H1 (cell line): ENCODE data around the gene HMGXB3. TPM values are rescaled to one million over a fixed set of nuclear protein-coding genes. Genes with fewer than 3 reads are reported as not detected.

Experiments used
- CTCF ChIA-PET: fragments of 300-600 bp; sonication (Branson Sonifier 250); formaldehyde crosslinking; loops from one replicate; lab custom pipeline; 2021; ENCODE audit not compliant: partially characterized antibody; lab: Charles Lee
- POLR2A ChIA-PET: fragments of 300-600 bp; sonication (Branson Sonifier 250); formaldehyde crosslinking; loops from one replicate; lab custom pipeline; 2021; ENCODE audit warnings: inconsistent platforms; ENCODE audit not compliant: partially characterized antibody; lab: Charles Lee
- DNase-seq, 2 experiments: peaks; one replicate each; pipeline versions ENCODE4 v3.0.0 to v3.0.0-alpha.2; 2010 to 2022; ENCODE audit warnings: low spot score in 2 of 2, low read depth in 1 of 2, mixed read lengths in 1 of 2
- FAIRE-seq: peaks from 2 replicates; lab custom pipeline; 2011; peaks lifted over from hg19 to GRCh38; lab: Jason Lieb, UNC
- H2AFZ ChIP-seq: 2 replicates; pipeline ENCODE4 v1.8.1; 2012; ENCODE audit warnings: low read length, inconsistent platforms
- H2AK5ac ChIP-seq: 2 replicates; pipeline ENCODE4 v1.6.1; 2013; ENCODE audit warnings: low read depth, low read length
- H2BK120ac ChIP-seq: replicated peaks from 2 replicates; pipeline ENCODE3; 2013; ENCODE audit warnings: low read depth, low read length, inconsistent platforms
- H2BK12ac ChIP-seq: 2 replicates; pipeline ENCODE4 v1.6.1; 2013; ENCODE audit warnings: low read depth, low read length
- H2BK15ac ChIP-seq: 2 replicates; pipeline ENCODE4 v1.6.1; 2013; ENCODE audit warnings: low read length
- H2BK20ac ChIP-seq: 2 replicates; pipeline ENCODE4 v1.6.1; 2013; ENCODE audit warnings: low read length
- H2BK5ac ChIP-seq: 2 replicates; pipeline ENCODE4 v1.6.1; 2013; ENCODE audit warnings: low read depth, low read length
- H3K14ac ChIP-seq: 2 replicates; pipeline ENCODE4 v1.6.1; 2013; ENCODE audit warnings: inconsistent platforms; ENCODE audit not compliant: insufficient read length
- H3K18ac ChIP-seq: 2 replicates; pipeline ENCODE4 v1.6.1; 2013; ENCODE audit warnings: low read length; ENCODE audit errors: extremely low read depth
- H3K23ac ChIP-seq: 2 replicates; pipeline ENCODE4 v1.6.1; 2013; ENCODE audit warnings: inconsistent platforms; ENCODE audit not compliant: insufficient read length
- H3K23me2 ChIP-seq: 2 replicates; pipeline ENCODE4 v1.6.1; 2013; ENCODE audit warnings: low read depth, low read length
- H3K27ac ChIP-seq: 2 replicates; pipeline ENCODE4 v1.6.1; 2011; ENCODE audit warnings: low read depth, low read length, inconsistent platforms
- H3K27me3 ChIP-seq, 4 experiments: replicated peaks in 1 of 4; 1 replicate in 1 of 4; 2 replicates in 3 of 4; pipeline versions ENCODE4 v1.6.1 to v1.8.1; 2011 to 2013; ENCODE audit warnings: low read length in 3 of 4, mild to moderate bottlenecking in 3 of 4, inconsistent platforms in 2 of 4, mixed read lengths in 2 of 4, moderate library complexity in 1 of 4; ENCODE audit not compliant: control insufficient read depth in 3 of 4, insufficient read depth in 3 of 4; ENCODE audit errors: extremely low read depth in 1 of 4
- H3K36me3 ChIP-seq, 4 experiments: 2 replicates each; pipeline versions ENCODE4 v1.6.1 to v1.8.1; 2011 to 2013; ENCODE audit warnings: mild to moderate bottlenecking in 4 of 4, low read length in 3 of 4, moderate library complexity in 2 of 4, control low read depth in 1 of 4, inconsistent platforms in 1 of 4; ENCODE audit not compliant: insufficient read depth in 4 of 4, control insufficient read depth in 2 of 4
- H3K4ac ChIP-seq: replicated peaks from 2 replicates; pipeline ENCODE3; 2013; ENCODE audit warnings: low read length, low read depth, mixed read lengths, inconsistent platforms; ENCODE audit not compliant: insufficient read length
- H3K4me1 ChIP-seq, 4 experiments: replicated peaks in 1 of 4; 1 replicate in 1 of 4; 2 replicates in 3 of 4; pipeline versions ENCODE4 v1.6.1 to v1.8.1; 2011 to 2013; ENCODE audit warnings: low read length in 3 of 4, inconsistent platforms in 2 of 4, mixed read lengths in 1 of 4; ENCODE audit not compliant: insufficient read depth in 4 of 4, control insufficient read depth in 3 of 4
- H3K4me2 ChIP-seq, 2 experiments: 2 replicates each; pipeline versions ENCODE4 v1.6.1 to v1.8.1; 2011 to 2013; ENCODE audit warnings: low read depth in 2 of 2, low read length in 2 of 2, control low read depth in 1 of 2, inconsistent platforms in 1 of 2, mild to moderate bottlenecking in 1 of 2; ENCODE audit not compliant: insufficient read depth in 1 of 2
- H3K4me3 ChIP-seq, 4 experiments: fragments of 200-600, 300-600 bp in 1 of 4; sonication (generic), shearing (Covaris generic), sonication (Bioruptor Twin) in 1 of 4; 2 replicates each; pipeline versions ENCODE4 v1.5.1 to v1.8.1; 2011 to 2016; ENCODE audit warnings: low read length in 4 of 4, low read depth in 3 of 4, control low read depth in 2 of 4, inconsistent platforms in 2 of 4, mild to moderate bottlenecking in 2 of 4, mixed read lengths in 1 of 4, moderate library complexity in 1 of 4; ENCODE audit not compliant: insufficient read depth in 2 of 4; ENCODE audit errors: extremely low read depth in 1 of 4
- H3K56ac ChIP-seq: replicated peaks from 2 replicates; pipeline ENCODE3; 2013; ENCODE audit warnings: low read depth, mild to moderate bottlenecking, mixed read lengths, low read length, inconsistent platforms; ENCODE audit not compliant: insufficient read length
- H3K79me1 ChIP-seq: 2 replicates; pipeline ENCODE4 v1.6.1; 2013; ENCODE audit warnings: low read depth, low read length, control low read depth
- H3K79me2 ChIP-seq, 2 experiments: 2 replicates each; pipeline versions ENCODE4 v1.6.1 to v1.8.1; 2012 to 2013; ENCODE audit warnings: low read length in 2 of 2, mild to moderate bottlenecking in 2 of 2, inconsistent platforms in 1 of 2; ENCODE audit not compliant: insufficient read depth in 2 of 2, control insufficient read depth in 1 of 2
- H3K9ac ChIP-seq, 4 experiments: replicated peaks in 1 of 4; 1 replicate in 1 of 4; 2 replicates in 3 of 4; pipeline versions ENCODE4 v1.6.1 to v1.8.1; 2011 to 2013; ENCODE audit warnings: low read depth in 3 of 4, low read length in 3 of 4, control low read depth in 2 of 4, mild to moderate bottlenecking in 2 of 4, moderate library complexity in 2 of 4, inconsistent platforms in 1 of 4; ENCODE audit errors: extremely low read depth in 1 of 4
- H3K9me3 ChIP-seq, 2 experiments: 2 replicates each; pipeline versions ENCODE4 v1.6.1 to v1.8.1; 2012 to 2013; ENCODE audit warnings: mild to moderate bottlenecking in 2 of 2, moderate library complexity in 2 of 2, control low read depth in 1 of 2, inconsistent platforms in 1 of 2, low read depth in 1 of 2, low read length in 1 of 2, mixed read lengths in 1 of 2; ENCODE audit not compliant: insufficient read depth in 2 of 2
- H4K20me1 ChIP-seq, 2 experiments: replicated peaks in 1 of 2; 2 replicates each; pipeline versions ENCODE3 to v1.8.1; 2011 to 2013; ENCODE audit warnings: inconsistent platforms in 2 of 2, low read length in 2 of 2, mild to moderate bottlenecking in 1 of 2; ENCODE audit not compliant: insufficient read depth in 2 of 2, control insufficient read depth in 1 of 2
- H4K5ac ChIP-seq: 2 replicates; pipeline ENCODE4 v1.6.1; 2013; ENCODE audit warnings: low read length, low read depth, mixed read lengths, inconsistent platforms; ENCODE audit not compliant: insufficient read length
- H4K8ac ChIP-seq: 2 replicates; pipeline ENCODE4 v1.8.0; 2013; ENCODE audit warnings: mild to moderate bottlenecking, moderate library complexity, low read length, inconsistent platforms; ENCODE audit not compliant: insufficient read depth; ENCODE audit errors: extremely low read depth
- H4K91ac ChIP-seq: replicated peaks from 2 replicates; pipeline ENCODE3; 2013; ENCODE audit warnings: low read length, mixed read lengths, inconsistent platforms; ENCODE audit not compliant: insufficient read length
- ASH2L ChIP-seq: fragments of 200-600, 300-600 bp; sonication (generic); IDR thresholded peaks from one replicate; pipeline ENCODE4 v1.7.1; 2017; ENCODE audit warnings: low read length
- ATF2 ChIP-seq: IDR thresholded peaks from 2 replicates; pipeline ENCODE4 v1.6.1; 2012; ENCODE audit warnings: low read length, inconsistent platforms
- CEBPB ChIP-seq: IDR thresholded peaks from 2 replicates; pipeline ENCODE4 v1.6.1; 2012; ENCODE audit warnings: low read depth, low read length
- EP300 ChIP-seq, 2 experiments: IDR thresholded peaks; 1 replicate in 1 of 2; 2 replicates in 1 of 2; pipeline ENCODE4 v1.6.1; 2011 to 2012; ENCODE audit warnings: low read depth in 2 of 2, low read length in 2 of 2, mild to moderate bottlenecking in 2 of 2, borderline replicate concordance in 1 of 2, inconsistent platforms in 1 of 2, moderate library complexity in 1 of 2
- GABPA ChIP-seq: IDR thresholded peaks from 2 replicates; pipeline ENCODE4 v1.6.1; 2011; ENCODE audit warnings: mild to moderate bottlenecking, low read length, moderate library complexity, borderline replicate concordance; ENCODE audit not compliant: insufficient read depth
- KDM1A ChIP-seq: fragments of 200-600, 300-600 bp; sonication (generic); IDR thresholded peaks from 2 replicates; pipeline ENCODE4 v1.7.1; 2016; ENCODE audit warnings: mild to moderate bottlenecking, low read length, borderline replicate concordance
- NRF1 ChIP-seq: IDR thresholded peaks from 2 replicates; pipeline ENCODE4 v1.6.1; 2011; ENCODE audit warnings: mild to moderate bottlenecking, low read depth, low read length, improper control_type of control experiment
- POU5F1 ChIP-seq: IDR thresholded peaks from 2 replicates; pipeline ENCODE4 v1.6.1; 2011; ENCODE audit warnings: low read depth, mild to moderate bottlenecking, low read length, moderate library complexity
- SP1 ChIP-seq: IDR thresholded peaks from 2 replicates; pipeline ENCODE4 v1.6.1; 2011; ENCODE audit warnings: low read depth, low read length
- YY1 ChIP-seq: IDR thresholded peaks from 2 replicates; pipeline ENCODE4 v1.6.1; 2011; ENCODE audit warnings: low read depth, mild to moderate bottlenecking, low read length
- ZNF274 ChIP-seq: IDR thresholded peaks from 2 replicates; pipeline ENCODE4 v1.7.0; 2012; ENCODE audit warnings: low read length, borderline replicate concordance; ENCODE audit errors: extremely low read depth
- WGBS, 2 experiments: shearing (Covaris generic) in 1 of 2; methylation state at CpG; one replicate each; pipeline versions ENCODE4 v1.1.6 to v1.1.7; 2013 to 2015; ENCODE audit warnings: low lambda C conversion rate in 2 of 2, mixed read lengths in 2 of 2, inconsistent platforms in 1 of 2, low coverage in 1 of 2, missing lambda C conversion rate in 1 of 2; ENCODE audit not compliant: insufficient replicate concordance in 2 of 2, insufficient coverage in 1 of 2, insufficient read length in 1 of 2; ENCODE audit errors: extremely low coverage in 1 of 2, missing lambda C conversion rate in 1 of 2; 5-methylcytosine and 5-hydroxymethylcytosine counted together
- polyA plus RNA-seq, 7 experiments: library from polyadenylated mRNA; depleted of rRNA in 3 of 7; stranded (reverse) in 5 of 7; unstranded in 2 of 7; fragments of >200 nt in 5 of 7; fragments of 200-250 nt in 2 of 7; gene quantifications; 1 replicate in 5 of 7; 2 replicates in 1 of 7; 4 replicates in 1 of 7; pipeline versions ENCODE4 v1.2.1 to v1.2.3, GENCODE V29; 2011 to 2013; ENCODE audit warnings: missing spikeins in 2 of 7, mixed read lengths in 2 of 7
- total RNA-seq: library from RNA; stranded (reverse); fragmentation: NEBNext Ultra II Directional; extraction: Animal tissue kit (Norgen Biotek cat#: 25700); gene quantifications from 2 replicates; pipeline ENCODE4 v1.2.1, GENCODE V29; 2021

The HMGXB3 gene
- total and polyA plus RNA-seq, 2 of the 8 experiments (the other 6 are each of a cell fraction or from before 2014, with no cell fraction given): 26.8 to 28.0 TPM

GRCh38 chr5:150009671-150010387 is 9.3 kb downstream of the HMGXB3 start:
- no peak overlapping the region for H3K4me3 ChIP-seq
- peaks cover 8 to 70% (median 37%) of the 10 kb centered on the region in 4 experiments for H3K36me3 ChIP-seq
- no peak overlapping the region for H2BK120ac ChIP-seq
- H4K5ac ChIP-seq: no peak overlapping the region
- no peak overlapping the region for H3K9ac ChIP-seq
- H3K23ac ChIP-seq: no peak overlapping the region
- POLR2A ChIA-PET: interaction anchor here (1.4 kb wide), 1 partner anchor 9 kb away, joined by 3 read pairs; the partner anchor contains the start of genes HMGXB3 and TIGD6
- DNase-seq (no peak), FAIRE-seq (no peak)
- H2BK20ac ChIP-seq: no peak overlapping the region
- peaks cover 0 to 6% of the 10 kb centered on the region in 2 experiments; a peak in 1 of 4 replicates for H3K79me2 ChIP-seq
- H3K56ac ChIP-seq: no peak overlapping the region
- TF ChIP-seq ZNF274 (no peak), ASH2L (no peak), KDM1A (no peak), YY1 (no peak), CEBPB (no peak), ATF2 (no peak), GABPA (no peak), EP300 (IDR thresholded peaks at IDR 0.05; ENCODE audit: borderline replicate concordance in 1 of 2, low read depth in 2 of 2, low read length in 2 of 2) (no peak), NRF1 (no peak), POU5F1 (no peak), SP1 (no peak)
- H4K20me1 ChIP-seq: peaks cover 5 to 13% of the 10 kb centered on the region in 2 experiments
- H2BK12ac ChIP-seq: no peak overlapping the region
- H2AK5ac ChIP-seq: no peak overlapping the region
- no peak overlapping the region for H2BK5ac ChIP-seq
- no peak overlapping the region for H3K18ac ChIP-seq
- no peak overlapping the region for H3K4me2 ChIP-seq
- no peaks in the 10 kb centered on the region for H3K23me2 ChIP-seq
- H3K9me3 ChIP-seq: no peaks in the 10 kb centered on the region
- 94% methylated on average over 6 of the region's 6 CpGs; no CpG with 5 or more reads in 1 of the 2 experiments for WGBS, 2 experiments
- no peak overlapping the region for H3K4ac ChIP-seq
- H3K4me1 ChIP-seq: no peaks in the 10 kb centered on the region
- H3K14ac ChIP-seq: no peak overlapping the region
- H4K8ac ChIP-seq: peak overlapping the region; percentile 18; the same call in 1 of the 2 replicates
- H4K91ac ChIP-seq: no peak overlapping the region
- no peak overlapping the region for H2AFZ ChIP-seq
- H3K27me3 ChIP-seq: no peaks in the 10 kb centered on the region
- CTCF ChIA-PET: interaction anchor here (0.8 kb wide), 1 partner anchor 391 kb away, joined by 3 read pairs; no protein-coding TSS in a partner anchor
- H3K27ac ChIP-seq: no peak overlapping the region
- no peak overlapping the region for H2BK15ac ChIP-seq
- H3K79me1 ChIP-seq: no peaks in the 10 kb centered on the region; the same call in 1 of the 2 replicates
